Vagina (tissue), 2 donors: ENCODE results near the gene AGRN.

ENCODE experiments used
- CTCF ChIP-seq, 3 experiments: fragments of 450-650 bp in 2 of 3; fragments of 200-600 bp in 1 of 3; sonication (generic) in 1 of 3; IDR thresholded peaks; one replicate each; pipeline ENCODE4 v1.5.1; 2017 to 2019; ENCODE audit warnings: antibody characterized with exemption in 3 of 3, mild to moderate bottlenecking in 2 of 3, moderate library complexity in 2 of 3
- POLR2A ChIP-seq, 2 donors: fragments of 450-650 bp; IDR thresholded peaks; one replicate each; pipeline ENCODE4 v1.6.1; 2017; ENCODE audit warnings: antibody characterized with exemption in 2 of 2, mild to moderate bottlenecking in 2 of 2, moderate library complexity in 2 of 2

GRCh38 chr1:1089731-1090423 lies 70.0 kb downstream of the AGRN start:
- no peak for TF ChIP-seq CTCF (IDR thresholded peaks at IDR 0.05)
- TF ChIP-seq POLR2A (IDR thresholded peaks at IDR 0.05), result no peak
